CD4-positive, alpha-beta T cell treated with Interleukin-15 for 1 hour (primary cell): ENCODE measurements around the gene ATXN7L1.
"Not testable (repeated sequence)": the region's sequence is repeated elsewhere in the genome, so short reads cannot be mapped to it uniquely, and the experiment has no call there.

Experiments
- DNase-seq: peaks from one replicate; pipeline ENCODE4 v3.0.0-alpha.2; 2020

Gene ATXN7L1

DNA sequence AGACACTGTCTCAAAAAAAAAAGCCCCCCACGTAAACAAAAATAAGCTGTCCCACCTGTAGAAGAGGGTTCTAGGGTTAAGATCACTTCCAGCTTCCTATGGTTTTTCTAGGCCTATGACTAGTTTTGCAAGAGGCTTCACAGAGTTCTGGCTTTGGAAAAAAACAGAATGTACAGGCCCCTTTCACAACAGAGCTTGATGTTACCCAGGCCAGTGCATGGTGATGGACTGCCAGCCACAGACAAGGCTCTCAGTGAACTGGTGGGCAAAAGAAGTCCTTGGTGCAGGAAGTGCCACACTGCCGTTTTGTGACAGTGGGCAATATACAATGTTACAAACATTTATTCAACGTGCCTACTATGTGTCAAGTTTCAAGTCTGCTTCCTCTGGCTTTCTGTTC lies 276.8 kb downstream of the ATXN7L1 start:
- no peak for DNase-seq

DNA sequence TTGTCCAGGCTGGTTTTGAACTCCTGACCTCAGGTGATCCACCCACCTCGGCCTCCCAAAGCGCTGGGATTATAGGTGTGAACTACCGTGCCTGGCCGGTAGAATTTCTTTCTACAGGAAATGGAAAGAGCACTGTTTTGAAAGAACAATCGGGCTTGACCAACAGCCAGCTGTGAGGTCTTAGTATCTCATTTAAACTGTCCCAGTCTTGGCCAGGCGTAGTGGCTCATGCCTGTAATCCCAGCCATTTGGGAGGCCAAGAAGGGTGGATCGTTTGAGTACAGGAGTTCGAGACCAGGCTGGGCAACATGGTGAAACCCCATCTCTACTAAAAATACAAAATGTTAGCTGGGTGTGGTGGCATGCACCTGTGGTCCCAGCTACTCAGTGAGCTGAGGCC lies 277.3 kb downstream of the ATXN7L1 start:
- not testable (repeated sequence) for DNase-seq

GRCh38 chr7:105596866-105597265 lies 279.5 kb downstream of the ATXN7L1 start:
- DNase-seq = no peak

GRCh38 chr7:105594034-105594433 lies 282.4 kb downstream of the ATXN7L1 start:
- no peak for DNase-seq

DNA sequence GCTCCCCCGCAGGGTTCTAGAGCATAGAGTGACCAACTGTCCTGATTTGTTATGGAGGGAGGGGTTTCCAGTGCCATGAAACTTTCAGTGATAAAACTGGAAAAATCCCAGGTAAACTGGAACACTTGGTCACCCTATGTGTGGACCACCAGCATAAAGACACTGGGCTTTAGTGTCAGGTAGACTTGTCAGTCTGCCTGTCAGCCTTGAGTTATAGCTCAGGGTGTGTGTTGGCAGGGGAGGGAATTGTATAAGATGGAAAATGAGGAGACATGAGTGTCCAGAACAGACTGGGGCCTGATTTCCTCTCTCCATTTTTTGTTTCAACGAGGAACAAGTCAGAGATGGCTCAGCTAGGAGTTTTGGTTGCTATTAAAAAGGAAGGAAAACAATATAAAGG lies 284.9 kb downstream of the ATXN7L1 start:
- DNase-seq = no peak

DNA sequence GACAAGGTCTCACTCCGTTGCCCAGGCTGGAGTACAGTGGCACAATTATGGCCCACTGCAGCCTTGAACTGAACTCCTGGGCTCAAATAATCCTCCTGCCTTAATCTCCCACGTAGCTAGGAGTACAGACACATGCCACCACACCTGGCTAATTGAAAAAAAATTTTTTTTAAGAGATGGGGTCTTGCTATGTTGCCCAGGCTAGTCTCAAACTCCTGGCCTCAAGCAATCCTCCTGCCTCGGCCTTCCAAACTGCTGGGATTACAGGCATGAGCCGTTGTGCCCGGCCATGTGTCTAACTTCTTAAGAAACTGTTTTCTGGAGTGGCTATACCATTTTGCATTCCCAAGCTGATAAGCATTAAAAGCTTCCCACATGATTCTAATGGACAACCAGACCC lies 285.6 kb downstream of the ATXN7L1 start:
- no peak for DNase-seq

DNA sequence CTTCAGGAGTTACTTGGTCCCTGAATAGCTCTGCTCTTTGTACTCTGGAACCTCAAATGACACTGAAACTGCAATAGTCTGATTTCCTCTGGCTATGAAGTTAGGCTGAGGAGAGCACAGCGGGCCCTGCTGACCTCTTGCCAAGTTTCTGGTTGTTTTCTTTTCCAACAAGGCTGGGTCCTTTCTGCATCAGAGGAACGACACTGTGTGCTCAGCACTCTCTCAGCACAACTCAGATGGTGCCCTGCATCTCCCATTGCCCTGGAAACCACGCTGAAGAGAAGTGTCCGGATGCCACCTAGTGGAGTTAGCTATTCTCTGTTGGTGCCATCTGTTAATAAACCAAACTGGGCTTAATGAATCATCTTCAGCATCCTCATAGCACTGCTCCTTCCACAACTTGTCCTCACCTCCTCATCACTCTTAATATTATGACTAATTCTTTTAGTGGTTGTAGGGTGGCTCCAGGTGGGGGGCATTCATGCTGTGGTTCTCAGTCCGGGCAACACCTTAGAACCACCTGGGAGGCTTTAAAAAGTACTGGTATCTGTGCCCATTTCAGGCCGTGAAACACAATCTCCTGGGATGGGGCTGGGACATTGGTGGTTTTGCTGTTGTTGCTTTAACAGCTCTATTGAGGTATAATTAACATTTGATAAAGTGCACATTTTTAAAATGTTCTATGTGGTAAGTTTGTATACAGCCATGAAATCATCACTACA lies 286.9 kb downstream of the ATXN7L1 start:
- peak; percentile 34 for DNase-seq

- DNase-seq = no peak
Measured at GRCh38 chr7:105587909-105588635, 288.3 kb downstream of the ATXN7L1 start.

- no peak for DNase-seq
Measured at GRCh38 chr7:105585850-105586500, 290.4 kb downstream of the ATXN7L1 start.

DNA sequence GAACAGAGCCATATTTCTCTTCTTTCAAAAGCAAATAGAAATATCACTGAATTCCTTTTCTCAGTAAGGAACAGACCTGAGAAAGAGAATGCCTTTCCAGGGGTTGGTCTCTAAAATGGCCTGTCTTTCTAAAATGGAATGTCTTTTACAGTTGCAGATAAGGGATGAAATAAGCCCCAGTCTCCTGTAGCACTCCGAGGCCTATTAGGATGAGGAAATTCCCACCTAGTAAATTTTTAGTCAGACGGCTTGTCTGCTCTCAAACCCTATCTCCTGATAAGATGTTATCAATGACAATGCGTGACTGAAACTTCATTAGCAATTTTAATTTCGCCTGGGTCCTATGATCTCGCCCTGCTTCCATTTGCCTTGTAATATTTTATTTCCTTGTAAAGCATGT lies 292.2 kb downstream of the ATXN7L1 start:
- no peak for DNase-seq

DNA sequence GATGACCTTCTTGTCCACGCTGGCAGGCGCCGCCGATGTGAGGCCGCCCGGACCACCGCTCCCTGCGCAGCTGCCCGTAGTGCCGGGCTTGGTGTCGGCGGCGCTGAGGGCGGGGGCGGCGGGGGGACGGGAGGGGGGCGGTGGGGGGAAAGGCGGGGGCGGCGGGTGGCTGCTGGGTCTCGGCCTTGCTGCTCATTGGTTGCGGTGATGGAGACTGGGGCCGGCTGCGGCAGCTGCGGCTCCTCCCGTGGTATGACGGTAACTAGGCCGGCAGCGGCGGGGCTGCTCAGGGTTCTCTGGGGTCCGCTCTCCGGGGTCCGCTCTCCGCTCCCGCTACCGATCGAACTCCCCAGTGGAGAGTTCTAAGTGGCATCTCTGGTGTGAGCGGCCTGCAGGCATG lies 293.3 kb downstream of the ATXN7L1 start:
- no peak for DNase-seq

DNA sequence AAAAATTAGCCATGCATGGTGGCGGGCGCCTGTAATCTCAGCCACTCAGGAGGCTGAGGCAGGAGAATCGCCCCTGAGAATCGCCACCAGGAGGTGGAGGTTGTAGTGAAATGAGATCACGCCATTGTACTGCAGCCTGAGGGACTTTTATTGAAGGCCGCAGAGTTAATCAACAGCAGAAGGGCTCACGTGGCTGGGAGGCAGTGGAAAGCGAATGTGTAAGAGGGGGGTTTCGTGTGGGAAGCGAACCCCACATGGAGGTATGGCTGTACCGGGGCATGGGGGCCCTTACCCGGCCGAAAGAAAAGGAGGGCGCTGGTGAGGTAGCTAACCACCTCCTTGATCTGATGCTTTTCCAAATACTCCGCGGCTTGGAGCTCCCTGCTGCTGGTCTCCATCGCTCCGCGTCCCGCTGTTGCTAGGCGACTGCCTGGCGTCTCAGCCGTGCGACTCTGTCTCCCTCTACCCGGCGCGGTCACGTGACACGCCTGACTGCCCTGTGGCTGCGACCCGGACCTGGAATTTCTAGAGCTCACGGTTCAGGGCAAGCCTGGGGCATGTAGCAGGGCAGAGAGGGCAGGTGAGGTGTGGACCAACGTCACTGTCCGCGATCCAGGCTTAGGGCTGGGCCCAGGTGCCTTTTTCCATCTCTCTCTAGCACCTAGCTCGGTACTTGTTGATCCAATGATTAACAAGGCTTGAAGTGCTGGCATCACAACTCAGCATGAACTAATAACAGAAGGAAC lies 295.2 kb downstream of the ATXN7L1 start, which contains the start of gene EFCAB10:
Gene EFCAB10, minus strand, starts transcription at position 428 of the 746 bp plus-strand sequence. Its CDS starts 30 bp downstream, at position 398.
- peak; percentile 45 for DNase-seq

GRCh38 chr7:105580022-105580740 lies 296.2 kb downstream of the ATXN7L1 start:
- no peak for DNase-seq

GRCh38 chr7:105578496-105578895 lies 297.9 kb downstream of the ATXN7L1 start:
- DNase-seq = no peak

- no peak for DNase-seq
Measured at GRCh38 chr7:105577251-105577650, 299.1 kb downstream of the ATXN7L1 start.

DNA sequence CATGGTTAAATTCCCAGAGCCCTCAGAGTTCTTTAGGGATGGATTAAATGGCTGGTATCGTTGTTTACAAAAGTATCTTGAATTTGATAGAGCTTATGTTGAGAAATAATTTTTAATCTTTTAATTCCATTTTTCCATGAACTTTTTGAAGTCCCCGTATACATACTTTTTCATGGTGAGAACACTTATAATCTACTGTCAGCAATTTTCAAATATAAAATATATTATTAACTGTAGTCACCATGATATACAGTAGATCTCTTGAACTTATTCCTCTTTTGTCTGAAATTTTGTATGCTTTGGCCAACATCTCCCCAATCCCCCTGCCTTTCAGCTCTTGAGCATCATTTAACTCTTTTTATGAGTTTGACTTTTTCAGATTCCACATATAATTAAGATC lies 304.5 kb downstream of the ATXN7L1 start:
- no peak for DNase-seq

- no peak for DNase-seq
Measured at GRCh38 chr7:105567821-105568220, 308.6 kb downstream of the ATXN7L1 start.

DNA sequence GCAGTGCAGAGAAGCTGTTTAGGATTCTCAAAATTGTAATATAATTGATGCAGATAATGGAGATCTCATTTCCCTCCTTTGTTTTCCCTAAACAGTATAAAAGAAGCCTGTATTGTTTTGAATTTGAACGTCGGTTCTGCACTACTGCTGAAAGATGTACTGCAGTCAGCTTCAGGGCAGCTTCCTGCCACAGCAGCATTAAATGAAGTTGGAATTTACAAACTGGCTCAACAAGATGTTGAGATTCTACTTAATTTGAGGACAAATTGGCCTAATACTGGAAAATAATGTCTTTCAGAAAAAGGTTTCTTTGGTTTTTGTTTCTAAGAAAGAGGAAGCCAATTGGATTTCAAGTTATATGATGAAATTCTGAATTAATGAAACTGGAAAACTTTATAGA lies 309.4 kb downstream of the ATXN7L1 start:
- DNase-seq = no peak

DNA sequence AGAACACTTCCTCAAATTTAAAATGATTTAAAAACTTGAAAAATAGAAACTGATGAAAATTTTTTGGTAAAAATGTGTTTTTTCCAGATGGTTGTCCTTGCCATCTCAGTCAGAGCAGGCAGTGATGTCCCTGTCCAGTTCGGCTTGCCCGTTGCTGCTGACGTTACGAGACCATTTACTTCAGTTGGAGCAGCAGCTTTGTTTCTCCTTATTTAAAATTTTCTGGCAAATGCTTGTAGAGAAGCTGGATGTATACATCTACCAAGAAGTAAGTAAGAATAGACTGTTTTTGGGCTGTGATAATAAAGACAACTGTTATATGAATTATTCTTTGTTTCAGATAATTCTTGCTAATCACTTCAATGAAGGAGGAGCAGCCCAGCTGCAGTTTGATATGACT lies 311.2 kb downstream of the ATXN7L1 start:
- DNase-seq = no peak

DNA sequence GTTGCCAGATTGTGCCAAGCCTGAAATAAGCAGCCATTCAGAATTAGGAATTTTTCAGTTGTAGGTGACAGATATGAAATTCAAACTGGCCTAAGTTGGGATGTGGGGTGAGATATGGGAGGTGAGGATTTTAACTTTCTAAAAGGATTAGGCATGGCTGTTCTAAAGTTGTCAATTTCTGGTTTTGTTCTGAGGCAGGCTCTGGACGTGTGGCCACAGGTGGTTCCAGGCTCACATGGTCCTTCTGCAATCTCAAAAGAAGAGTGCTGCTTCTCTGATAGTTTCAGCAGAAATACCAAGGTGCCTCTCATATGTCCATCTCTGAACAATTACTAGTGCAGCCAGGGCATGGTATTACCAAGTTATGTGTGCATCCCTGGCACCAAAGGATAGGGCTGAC lies 316.5 kb downstream of the ATXN7L1 start:
- no peak for DNase-seq
